Head of caudate nucleus (tissue), 42 donors: ENCODE data around the gene UBA3.

Source experiments
- DNase-seq, 42 donors: peaks; one replicate each; pipeline versions ENCODE4 v3.0.0 to v3.0.0-alpha.2; 2020 to 2021; ENCODE audit warnings: mixed read lengths in 7 of 42
- intact Hi-C: fragments of 100-400 bp; cut with DNase I; formaldehyde crosslinking; loops from one replicate; pipeline ENCODE4 v1.15.0; 2022

UBA3 gene

GRCh38 chr3:69080233-69080920, at the start of gene UBA3:
Gene UBA3, minus strand, starts transcription at chr3:69080365. Its CDS starts 12 bp downstream, at chr3:69080353.
- intact Hi-C loops = no loop called here
- DNase-seq = peak; percentile 85 to 98 (median 95)

GRCh38 chr3:69129531-69129930, 49.4 kb upstream of the UBA3 start:
- intact Hi-C loops = no loop called here
- DNase-seq = no peak

GRCh38 chr3:69128509-69128908, 48.3 kb upstream of the UBA3 start:
- DNase-seq = no peak
- intact Hi-C loops = no loop called here

DNA sequence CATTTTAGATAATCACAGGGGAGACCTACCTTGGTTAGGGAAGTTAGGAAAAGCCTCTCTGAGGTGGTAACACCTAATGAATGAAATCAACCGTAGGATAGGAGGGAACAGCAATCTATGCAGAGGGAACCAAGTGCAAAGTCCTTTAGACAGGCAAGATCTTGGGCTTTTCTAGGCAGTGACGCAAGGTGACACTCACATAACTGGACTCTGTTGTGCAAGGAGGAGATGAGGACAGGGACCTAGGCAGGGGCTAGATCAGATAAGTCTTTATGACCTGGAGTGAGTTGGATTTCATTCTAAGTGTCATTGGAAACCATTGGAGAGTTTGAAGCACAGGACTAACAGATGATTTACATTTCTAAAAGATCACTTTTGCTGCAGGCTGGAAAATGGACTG, 46.8 kb upstream of the UBA3 start:
- DNase-seq = no peak
- intact Hi-C loops = no loop called here

DNA sequence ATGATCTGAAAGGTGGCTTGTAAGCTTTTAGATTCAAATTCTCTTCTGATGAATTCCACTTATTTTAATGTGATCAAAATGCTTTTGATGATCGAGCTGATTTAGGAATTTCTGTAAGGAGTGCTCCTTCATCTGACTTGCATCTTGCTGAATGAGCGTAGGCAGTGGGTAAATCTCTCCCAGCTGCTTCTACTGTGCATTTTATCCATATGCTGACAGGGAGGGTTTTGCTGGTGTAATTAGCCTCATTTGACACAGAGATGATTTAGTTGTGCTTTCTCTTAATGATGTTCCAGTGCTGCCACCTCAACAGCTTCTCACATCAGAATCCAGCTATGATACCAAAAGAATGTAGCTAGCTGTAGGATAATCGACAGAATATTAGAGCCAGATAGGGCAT, 46.1 kb upstream of the UBA3 start:
- DNase-seq = peak in 2 of 42 donors; percentile 13 to 16
- intact Hi-C loops = no loop called here

DNA sequence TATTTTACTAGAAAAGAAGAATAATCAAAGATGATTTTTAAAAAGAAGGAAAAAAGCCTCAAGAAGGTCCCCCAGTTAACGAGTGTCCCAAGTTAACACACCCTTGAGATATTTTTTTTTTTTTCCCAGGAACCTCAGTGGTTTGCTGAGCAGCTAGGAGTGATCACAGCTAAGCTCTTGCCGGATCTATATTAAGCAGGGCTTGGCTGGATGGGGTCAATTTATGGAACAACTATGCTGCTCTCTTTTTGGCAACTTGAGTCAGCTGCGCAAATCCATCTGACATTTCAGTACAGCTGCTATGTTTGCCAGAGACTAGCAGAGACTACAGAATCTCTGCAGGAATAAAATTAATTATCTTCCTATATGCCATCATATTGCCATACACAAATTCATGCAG, 42.2 kb upstream of the UBA3 start, which contains the start of gene LMOD3:
Gene LMOD3 (minus strand): TSS at position 193 of the 400 bp plus-strand sequence. CDS start 209 bp downstream, outside the sequence.
- intact Hi-C loops = no loop called here
- no peak for DNase-seq

DNA sequence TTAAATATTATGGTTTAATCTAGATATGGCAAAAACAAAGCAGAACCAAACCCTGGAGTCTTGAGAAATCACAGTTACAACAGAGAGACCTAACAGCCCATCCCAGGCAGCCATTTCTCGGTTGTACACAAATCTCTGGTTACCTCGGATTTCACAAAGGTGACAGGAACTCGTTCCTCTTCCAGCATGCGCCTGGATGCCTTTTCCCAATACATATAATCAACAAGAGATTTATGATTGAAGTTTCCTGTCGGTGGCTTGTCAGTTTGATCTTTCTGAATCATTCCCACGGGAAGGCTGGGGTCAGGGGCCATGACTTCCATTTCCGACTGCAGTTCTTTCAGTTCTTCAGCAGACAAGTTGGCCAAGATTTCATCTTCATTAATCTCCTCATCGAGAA, 41.8 kb upstream of the UBA3 start:
- DNase-seq = no peak
- intact Hi-C loops = no loop called here

DNA sequence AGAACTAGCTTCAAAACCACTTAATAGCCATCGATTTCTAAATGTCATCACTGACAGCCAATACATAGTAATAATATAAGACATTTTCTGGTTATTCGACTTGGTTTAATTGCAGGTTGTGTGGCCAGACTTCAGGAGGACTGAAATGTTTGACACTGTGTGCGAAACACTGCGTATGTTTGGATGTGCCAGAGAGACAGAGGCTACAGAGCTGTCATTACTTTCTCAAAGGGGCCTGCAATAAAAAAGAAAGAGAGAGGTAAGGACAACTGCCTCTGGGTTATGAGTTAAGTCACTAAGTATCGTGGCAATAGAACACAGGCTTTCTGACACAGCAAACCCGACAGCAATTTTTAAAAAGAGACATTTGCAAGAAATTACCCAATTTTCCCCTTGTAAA, 41.3 kb upstream of the UBA3 start:
- no peak for DNase-seq
- intact Hi-C loops = no loop called here

DNA sequence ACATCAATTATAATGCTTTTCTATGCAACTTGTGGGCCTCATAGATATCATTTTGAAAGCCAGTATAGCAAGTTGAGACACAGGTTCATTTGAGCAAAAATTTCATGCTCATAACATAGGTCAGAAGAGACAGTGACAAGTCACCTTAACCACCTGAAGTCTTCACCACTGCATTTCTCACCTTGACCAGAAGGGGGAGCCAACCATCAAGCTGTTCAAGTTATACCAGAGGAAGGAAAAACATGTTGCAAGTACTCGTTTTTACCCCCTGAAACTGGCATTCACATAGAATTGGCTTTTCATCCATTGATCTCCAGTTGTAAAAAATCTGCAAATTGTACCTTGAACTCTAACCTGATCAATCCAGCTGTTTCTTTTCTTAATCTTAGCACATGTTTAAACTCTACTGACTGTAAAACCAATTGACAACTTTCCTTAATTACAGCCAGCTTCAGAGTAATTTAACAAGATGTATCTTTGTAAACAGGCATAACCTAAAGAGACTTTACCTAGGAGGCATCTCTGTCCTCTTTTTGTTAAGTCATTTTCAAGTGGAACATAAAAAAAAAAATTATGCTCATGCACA, 40.8 kb upstream of the UBA3 start:
- DNase-seq = peak in 41 of 42 donors; percentile 47 to 93 (median 81)
- intact Hi-C loops = no loop called here

GRCh38 chr3:69119681-69120080, 39.5 kb upstream of the UBA3 start:
- intact Hi-C loops = no loop called here
- DNase-seq = no peak

DNA sequence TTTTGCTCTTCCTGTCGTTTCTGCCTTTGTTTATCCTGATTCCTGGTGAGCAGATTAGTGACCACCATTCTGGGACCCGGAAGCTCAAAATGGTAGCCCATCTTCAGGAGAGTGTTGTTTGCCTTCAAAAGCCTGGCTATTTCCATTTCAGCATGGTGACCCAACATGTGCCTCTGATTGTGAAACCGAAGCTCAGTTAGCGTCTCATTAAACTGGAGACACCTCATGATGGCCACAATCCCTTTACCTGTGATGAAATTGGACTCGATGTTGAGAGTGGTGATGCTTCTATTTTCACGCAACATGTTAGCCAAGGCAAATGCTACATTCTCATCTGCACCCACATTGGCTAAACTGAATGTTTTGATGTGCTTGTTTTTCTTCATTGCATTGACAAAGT, 39.0 kb upstream of the UBA3 start:
- intact Hi-C loops = no loop called here
- DNase-seq = no peak

- DNase-seq = no peak
- intact Hi-C loops = no loop called here
Measured at GRCh38 chr3:69118555-69118954, 38.4 kb upstream of the UBA3 start.

GRCh38 chr3:69116897-69117296, 36.7 kb upstream of the UBA3 start:
- DNase-seq = peak in 41 of 42 donors; percentile 32 to 92 (median 76)

DNA sequence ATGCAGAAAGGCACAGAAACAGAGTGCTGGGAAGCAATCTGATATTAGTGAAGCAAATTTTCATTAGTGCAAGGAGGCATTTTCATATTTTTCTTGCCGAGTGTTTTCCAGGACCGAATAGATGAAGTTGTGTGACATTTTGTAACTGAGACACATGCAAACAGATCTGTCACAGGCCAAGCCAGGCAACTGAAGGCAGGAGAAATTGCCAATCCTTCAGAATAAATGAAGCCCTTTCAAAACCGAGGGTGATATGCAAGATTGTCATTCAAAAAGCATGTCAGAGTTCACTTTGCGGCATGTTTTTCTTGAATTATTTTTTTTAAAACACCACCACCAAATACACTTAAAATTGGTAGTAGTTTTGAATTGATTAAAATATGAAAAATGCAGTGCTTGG, 36.0 kb upstream of the UBA3 start:
- intact Hi-C loops = loop anchor here (2.0 kb wide), 1 partner anchor 31 kb away; the partner anchor contains the start of gene ARL6IP5
- peak in 5 of 42 donors; percentile 22 to 64 (median 43) for DNase-seq

More at GRCh38 chr3:69116897-69117296, 36.7 kb upstream of the UBA3 start:
- intact Hi-C loops = loop anchor here (2.0 kb wide), 1 partner anchor 32 kb away; the partner anchor contains the start of gene ARL6IP5

DNA sequence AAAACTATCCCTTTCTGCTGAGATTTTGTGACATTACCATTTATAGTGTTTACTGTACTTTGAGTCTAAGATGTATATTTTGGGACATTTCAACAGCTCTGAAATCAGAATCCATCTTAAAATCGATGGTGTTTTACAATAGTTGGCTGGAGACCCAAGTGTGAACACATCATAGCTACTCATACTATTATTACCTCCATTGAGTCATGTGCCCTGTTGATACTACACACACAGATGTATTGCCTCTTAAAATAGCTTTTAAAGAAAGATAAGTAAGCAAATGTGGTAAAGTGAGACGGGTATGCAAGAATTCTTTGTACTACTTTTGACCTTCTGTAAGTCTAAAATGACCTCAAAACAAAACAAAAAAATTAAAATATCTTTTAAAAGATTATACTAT, 35.6 kb upstream of the UBA3 start:
- no peak for DNase-seq
- intact Hi-C loops = loop anchor here (2.0 kb wide), 1 partner anchor 31 kb away; the partner anchor contains the start of gene ARL6IP5

DNA sequence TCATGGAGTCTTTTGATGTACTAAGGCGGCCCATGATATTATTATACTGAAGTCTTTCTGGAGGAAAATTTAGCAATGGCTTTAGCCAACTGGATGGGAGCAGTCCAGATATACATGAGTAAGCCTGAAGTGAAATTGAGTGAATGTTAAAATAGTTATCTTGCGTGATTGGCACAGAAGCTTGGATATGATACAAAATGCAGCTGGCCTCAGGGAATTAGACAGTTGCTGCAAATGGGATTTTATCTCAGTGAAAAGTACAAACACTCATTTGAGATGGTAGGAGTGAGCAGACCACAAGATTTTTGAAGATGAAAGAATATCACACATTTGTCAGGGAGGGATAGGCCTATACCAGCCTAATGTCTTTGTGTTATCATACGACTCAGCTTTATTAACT, 33.4 kb upstream of the UBA3 start:
- DNase-seq = no peak
- intact Hi-C loops = no loop called here

GRCh38 chr3:69110941-69111546, 30.9 kb upstream of the UBA3 start:
- intact Hi-C loops = no loop called here

DNA sequence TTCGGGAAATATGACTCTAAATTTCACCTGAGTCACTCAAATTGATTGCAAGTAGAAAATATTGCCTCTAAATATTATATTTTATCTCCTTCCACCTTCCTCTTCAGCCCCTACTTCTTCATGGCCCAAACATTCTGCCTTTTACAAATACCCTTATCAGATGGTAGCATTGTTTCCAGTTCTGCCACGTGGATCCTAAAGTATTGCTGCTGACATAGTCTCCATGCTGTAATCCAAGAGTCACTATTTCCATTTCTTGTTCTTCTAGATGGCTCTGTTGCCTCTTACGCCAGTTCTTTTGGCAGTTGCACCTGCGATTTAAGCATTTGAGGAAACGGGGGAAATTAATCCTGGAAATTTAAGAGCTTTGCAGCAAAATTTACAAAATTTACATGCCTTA, 28.6 kb upstream of the UBA3 start:
- intact Hi-C loops = no loop called here
- DNase-seq = no peak

More at GRCh38 chr3:69110941-69111546, 30.9 kb upstream of the UBA3 start:
- no peak for DNase-seq

GRCh38 chr3:69107841-69108240, 27.7 kb upstream of the UBA3 start:
- intact Hi-C loops = no loop called here
- no peak for DNase-seq

DNA sequence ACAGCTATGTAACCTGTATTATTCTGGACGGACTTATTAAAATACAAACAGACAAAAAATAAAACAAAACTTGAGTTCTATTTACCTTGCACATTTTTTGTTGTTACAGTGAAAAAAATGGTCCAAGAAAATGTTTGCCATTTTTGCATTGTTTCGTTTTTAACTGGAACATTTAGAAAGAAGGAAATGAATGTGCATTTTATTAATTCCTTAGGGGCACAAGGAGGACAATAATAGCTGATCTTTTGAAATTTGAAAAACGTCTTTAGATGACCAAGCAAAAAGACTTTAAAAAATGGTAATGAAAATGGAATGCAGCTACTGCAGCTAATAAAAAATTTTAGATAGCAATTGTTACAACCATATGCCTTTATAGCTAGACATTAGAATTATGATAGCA, 25.2 kb upstream of the UBA3 start:
- intact Hi-C loops = no loop called here
- no peak for DNase-seq
